ENCODE measurements around the gene ENTPD8.

DNA sequence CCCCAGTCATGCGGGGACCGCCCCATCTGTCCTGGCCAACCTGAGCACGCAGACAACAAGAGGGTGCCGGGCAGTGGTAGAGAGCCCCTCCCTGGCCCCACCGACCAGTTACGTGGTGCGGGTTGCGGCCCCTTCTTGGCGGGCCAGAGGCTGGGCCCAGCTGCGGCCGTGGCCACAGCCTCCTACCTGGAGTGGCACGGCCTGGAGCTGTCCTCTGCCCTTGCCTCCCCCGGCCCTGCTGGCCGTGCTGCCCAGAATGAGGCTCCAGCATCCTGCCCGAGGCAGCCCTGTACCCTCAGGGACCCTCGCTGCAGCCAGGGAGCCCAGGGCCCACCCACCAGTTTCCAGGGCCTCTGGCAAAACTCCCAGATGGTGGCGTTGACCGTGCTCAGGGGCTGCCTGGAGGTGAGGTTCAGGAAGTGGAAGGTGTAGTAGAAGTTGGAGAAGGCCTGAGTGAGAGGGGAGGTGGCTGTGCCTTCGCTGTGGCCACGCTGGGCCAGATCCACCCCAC is 5.7 kb downstream of the ENTPD8 start:
- TF ChIP-seq, protein P1, sequence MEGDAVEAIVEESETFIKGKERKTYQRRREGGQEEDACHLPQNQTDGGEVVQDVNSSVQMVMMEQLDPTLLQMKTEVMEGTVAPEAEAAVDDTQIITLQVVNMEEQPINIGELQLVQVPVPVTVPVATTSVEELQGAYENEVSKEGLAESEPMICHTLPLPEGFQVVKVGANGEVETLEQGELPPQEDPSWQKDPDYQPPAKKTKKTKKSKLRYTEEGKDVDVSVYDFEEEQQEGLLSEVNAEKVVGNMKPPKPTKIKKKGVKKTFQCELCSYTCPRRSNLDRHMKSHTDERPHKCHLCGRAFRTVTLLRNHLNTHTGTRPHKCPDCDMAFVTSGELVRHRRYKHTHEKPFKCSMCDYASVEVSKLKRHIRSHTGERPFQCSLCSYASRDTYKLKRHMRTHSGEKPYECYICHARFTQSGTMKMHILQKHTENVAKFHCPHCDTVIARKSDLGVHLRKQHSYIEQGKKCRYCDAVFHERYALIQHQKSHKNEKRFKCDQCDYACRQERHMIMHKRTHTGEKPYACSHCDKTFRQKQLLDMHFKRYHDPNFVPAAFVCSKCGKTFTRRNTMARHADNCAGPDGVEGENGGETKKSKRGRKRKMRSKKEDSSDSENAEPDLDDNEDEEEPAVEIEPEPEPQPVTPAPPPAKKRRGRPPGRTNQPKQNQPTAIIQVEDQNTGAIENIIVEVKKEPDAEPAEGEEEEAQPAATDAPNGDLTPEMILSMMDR (IDR thresholded peaks at IDR 0.05 in 2 of 3, conservative IDR thresholded peaks at IDR 0.05 in 1 of 3; ENCODE audit: control insufficient read depth in 2 of 3, extremely low read depth in 1 of 3, insufficient read depth in 1 of 3, low read depth in 3 of 3, low read length in 3 of 3): no peak
- TF ChIP-seq TBL1XR1 (IDR thresholded peaks at IDR 0.05; ENCODE audit: low read depth, low read length) (no peak), POLR2AphosphoS5 (IDR thresholded peaks at IDR 0.05; ENCODE audit: low read length) (no peak)
- TF ChIP-seq, protein P2, sequence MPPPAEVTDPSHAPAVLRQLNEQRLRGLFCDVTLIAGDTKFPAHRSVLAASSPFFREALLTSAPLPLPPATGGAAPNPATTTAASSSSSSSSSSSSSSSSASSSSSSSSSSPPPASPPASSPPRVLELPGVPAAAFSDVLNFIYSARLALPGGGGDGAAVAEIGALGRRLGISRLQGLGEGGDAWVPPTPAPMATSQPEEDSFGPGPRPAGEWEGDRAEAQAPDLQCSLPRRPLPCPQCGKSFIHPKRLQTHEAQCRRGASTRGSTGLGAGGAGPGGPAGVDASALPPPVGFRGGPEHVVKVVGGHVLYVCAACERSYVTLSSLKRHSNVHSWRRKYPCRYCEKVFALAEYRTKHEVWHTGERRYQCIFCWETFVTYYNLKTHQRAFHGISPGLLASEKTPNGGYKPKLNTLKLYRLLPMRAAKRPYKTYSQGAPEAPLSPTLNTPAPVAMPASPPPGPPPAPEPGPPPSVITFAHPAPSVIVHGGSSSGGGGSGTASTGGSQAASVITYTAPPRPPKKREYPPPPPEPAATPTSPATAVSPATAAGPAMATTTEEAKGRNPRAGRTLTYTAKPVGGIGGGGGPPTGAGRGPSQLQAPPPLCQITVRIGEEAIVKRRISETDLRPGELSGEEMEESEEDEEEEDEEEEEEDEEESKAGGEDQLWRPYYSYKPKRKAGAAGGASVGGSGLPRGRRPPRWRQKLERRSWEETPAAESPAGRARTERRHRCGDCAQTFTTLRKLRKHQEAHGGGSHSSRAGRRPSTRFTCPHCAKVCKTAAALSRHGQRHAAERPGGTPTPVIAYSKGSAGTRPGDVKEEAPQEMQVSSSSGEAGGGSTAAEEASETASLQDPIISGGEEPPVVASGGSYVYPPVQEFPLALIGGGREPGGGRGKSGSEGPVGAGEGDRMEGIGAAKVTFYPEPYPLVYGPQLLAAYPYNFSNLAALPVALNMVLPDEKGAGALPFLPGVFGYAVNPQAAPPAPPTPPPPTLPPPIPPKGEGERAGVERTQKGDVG (CRISPR knock-in tag; IDR thresholded peaks at IDR 0.05): no peak
- TF ChIP-seq, protein P3, sequence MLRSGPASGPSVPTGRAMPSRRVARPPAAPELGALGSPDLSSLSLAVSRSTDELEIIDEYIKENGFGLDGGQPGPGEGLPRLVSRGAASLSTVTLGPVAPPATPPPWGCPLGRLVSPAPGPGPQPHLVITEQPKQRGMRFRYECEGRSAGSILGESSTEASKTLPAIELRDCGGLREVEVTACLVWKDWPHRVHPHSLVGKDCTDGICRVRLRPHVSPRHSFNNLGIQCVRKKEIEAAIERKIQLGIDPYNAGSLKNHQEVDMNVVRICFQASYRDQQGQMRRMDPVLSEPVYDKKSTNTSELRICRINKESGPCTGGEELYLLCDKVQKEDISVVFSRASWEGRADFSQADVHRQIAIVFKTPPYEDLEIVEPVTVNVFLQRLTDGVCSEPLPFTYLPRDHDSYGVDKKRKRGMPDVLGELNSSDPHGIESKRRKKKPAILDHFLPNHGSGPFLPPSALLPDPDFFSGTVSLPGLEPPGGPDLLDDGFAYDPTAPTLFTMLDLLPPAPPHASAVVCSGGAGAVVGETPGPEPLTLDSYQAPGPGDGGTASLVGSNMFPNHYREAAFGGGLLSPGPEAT (IDR thresholded peaks at IDR 0.05; ENCODE audit: low read depth): no peak
